Natural killer cell (primary cell): ENCODE results near the gene LZTR1. TPM values are rescaled to one million over a fixed set of nuclear protein-coding genes. Genes with fewer than 3 reads are reported as not detected.

ENCODE experiments used
- ATAC-seq, 3 donors: fragments of 150-1000 bp in 2 of 3; fragments of 200-7000 bp in 1 of 3; cut with Tn5 transposase; 1 replicate in 1 of 3; 2 replicates in 2 of 3; pipeline ENCODE4 v1.10.0; 2021; ENCODE audit warnings: mild to moderate bottlenecking in 2 of 3, moderate library complexity in 2 of 3
- DNase-seq, 2 donors: peaks; one replicate each; pipeline versions ENCODE4 v3.0.0 to v3.0.0-alpha.2; 2013 to 2021; ENCODE audit warnings: mixed read lengths in 1 of 2
- H3K27ac ChIP-seq: one replicate; pipeline ENCODE4 v1.5.1; 2013; ENCODE audit warnings: mild to moderate bottlenecking, low read length
- H3K27me3 ChIP-seq: one replicate; pipeline ENCODE4 v1.6.1; 2013; ENCODE audit warnings: low read length; ENCODE audit not compliant: control insufficient read depth, insufficient read depth
- H3K36me3 ChIP-seq: one replicate; pipeline ENCODE4 v1.6.1; 2013; ENCODE audit warnings: low read length; ENCODE audit not compliant: control insufficient read depth, insufficient read depth
- H3K4me1 ChIP-seq: one replicate; pipeline ENCODE4 v1.6.1; 2013; ENCODE audit warnings: low read length; ENCODE audit not compliant: control insufficient read depth, insufficient read depth
- H3K4me3 ChIP-seq: one replicate; pipeline ENCODE4 v1.5.1; 2013; ENCODE audit warnings: low read length
- H3K9me3 ChIP-seq: one replicate; pipeline ENCODE4 v1.6.1; 2013; ENCODE audit warnings: low read length; ENCODE audit not compliant: control insufficient read depth, insufficient read depth
- H3K27ac Mint-ChIP-seq, 2 donors: one replicate each; pipeline ENCODE4 v1.8.0; 2022; ENCODE audit warnings: mild to moderate bottlenecking in 2 of 2, mixed read lengths in 2 of 2, moderate library complexity in 1 of 2
- H3K27me3 Mint-ChIP-seq, 2 donors: one replicate each; pipeline ENCODE4 v1.8.0; 2022; ENCODE audit warnings: low read depth in 2 of 2, mixed read lengths in 2 of 2
- H3K36me3 Mint-ChIP-seq: one replicate; pipeline ENCODE4 v1.8.0; 2022; ENCODE audit warnings: mixed read lengths
- H3K4me1 Mint-ChIP-seq, 2 donors: one replicate each; pipeline ENCODE4 v1.8.0; 2022; ENCODE audit warnings: mixed read lengths in 2 of 2
- H3K4me3 Mint-ChIP-seq: one replicate; pipeline ENCODE4 v1.8.0; 2022; ENCODE audit warnings: mild to moderate bottlenecking, moderate library complexity, mixed read lengths
- H3K9me3 Mint-ChIP-seq, 2 donors: one replicate each; pipeline ENCODE4 v1.8.0; 2022; ENCODE audit warnings: mixed read lengths in 2 of 2
- WGBS: methylation state at CpG from one replicate; pipeline ENCODE4 v1.1.7; 2013; ENCODE audit warnings: missing lambda C conversion rate; ENCODE audit not compliant: insufficient coverage; 5-methylcytosine and 5-hydroxymethylcytosine counted together
- intact Hi-C: fragments of 100-400 bp; cut with micrococcal nuclease; formaldehyde crosslinking; loops from one replicate; pipeline ENCODE4 v1.14.2; 2022
- total RNA-seq, 4 donors: library from RNA; stranded (reverse); fragments of 120-200 nt in 1 of 4; gene quantifications; one replicate each; pipeline versions ENCODE4 v1.2.3 to v1.2.4, GENCODE V29; 2013 to 2022
- TF ChIP-seq, protein P1 (sequence below): fragments of 200-600 bp; IDR thresholded peaks from one replicate; pipeline ENCODE4 v1.8.0; 2022; ENCODE audit warnings: antibody characterized with exemption

The LZTR1 gene
- total RNA-seq, 3 donors from 2014 or later (not counting 1 experiment from before 2014, with no cell fraction given), result 71.9 to 85.0 (median 82.0) TPM

DNA sequence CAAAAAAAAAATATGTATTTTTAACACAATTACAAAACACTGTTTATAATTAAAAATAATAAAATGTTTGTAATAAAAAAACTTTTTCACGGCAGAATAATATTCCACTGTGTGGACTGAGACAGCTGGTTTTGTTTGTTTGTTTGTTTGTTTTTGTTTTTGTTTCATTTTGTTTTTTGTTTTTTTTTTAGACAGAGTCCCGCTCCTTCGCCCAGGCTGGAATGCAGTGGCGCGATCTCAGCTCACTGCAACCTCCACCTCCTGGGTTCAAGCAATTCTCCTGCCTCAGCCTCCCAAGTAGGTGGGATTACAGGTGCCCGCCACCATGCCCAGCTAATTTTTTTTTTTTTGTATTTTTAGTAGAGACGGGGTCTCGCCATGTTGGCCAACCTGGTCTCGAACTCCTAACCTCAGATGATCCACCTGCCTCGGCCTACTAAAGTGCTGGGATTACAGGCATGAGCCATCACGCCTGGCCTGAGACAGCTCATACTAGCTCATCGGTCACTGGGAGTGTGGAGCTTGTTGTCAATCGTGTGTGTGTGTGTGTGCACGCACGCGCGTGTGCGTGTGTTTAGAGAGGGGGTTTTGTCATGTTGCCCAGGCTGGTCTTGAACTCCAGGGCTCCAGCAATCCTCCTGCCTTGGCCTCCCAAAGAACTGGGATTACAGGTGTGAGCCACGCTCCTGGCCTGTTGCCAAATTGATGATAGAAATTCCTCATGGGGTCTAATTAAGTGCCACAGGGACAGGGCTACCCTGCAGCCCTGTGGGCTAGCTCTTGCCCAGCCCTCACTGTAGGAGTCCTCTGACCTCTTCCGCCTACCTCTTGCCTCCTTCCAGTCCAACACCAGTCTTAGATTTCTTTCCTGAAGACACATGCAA lies 22.3 kb upstream of the LZTR1 start:
- Mint-ChIP-seq H3K4me1 (peaks cover 13 to 24% of the 10 kb centered on the region in 2 donors), H3K27me3 (peaks cover 6 to 10% of the 10 kb centered on the region in 2 donors), H3K27ac (no peak overlapping the region), H3K9me3 (no peaks in the 10 kb centered on the region), H3K36me3 (no peaks in the 10 kb centered on the region), H3K4me3 (peak overlapping the region; percentile 37)
- DNase-seq (no peak), ATAC-seq (no peak)
- Histone ChIP-seq H3K27me3 (peaks cover 6% of the 10 kb centered on the region), H3K4me3 (no peak overlapping the region), H3K27ac (no peak overlapping the region), H3K9me3 (no peaks in the 10 kb centered on the region), H3K4me1 (peaks cover 30% of the 10 kb centered on the region), H3K36me3 (no peaks in the 10 kb centered on the region)
- TF ChIP-seq, protein P1, sequence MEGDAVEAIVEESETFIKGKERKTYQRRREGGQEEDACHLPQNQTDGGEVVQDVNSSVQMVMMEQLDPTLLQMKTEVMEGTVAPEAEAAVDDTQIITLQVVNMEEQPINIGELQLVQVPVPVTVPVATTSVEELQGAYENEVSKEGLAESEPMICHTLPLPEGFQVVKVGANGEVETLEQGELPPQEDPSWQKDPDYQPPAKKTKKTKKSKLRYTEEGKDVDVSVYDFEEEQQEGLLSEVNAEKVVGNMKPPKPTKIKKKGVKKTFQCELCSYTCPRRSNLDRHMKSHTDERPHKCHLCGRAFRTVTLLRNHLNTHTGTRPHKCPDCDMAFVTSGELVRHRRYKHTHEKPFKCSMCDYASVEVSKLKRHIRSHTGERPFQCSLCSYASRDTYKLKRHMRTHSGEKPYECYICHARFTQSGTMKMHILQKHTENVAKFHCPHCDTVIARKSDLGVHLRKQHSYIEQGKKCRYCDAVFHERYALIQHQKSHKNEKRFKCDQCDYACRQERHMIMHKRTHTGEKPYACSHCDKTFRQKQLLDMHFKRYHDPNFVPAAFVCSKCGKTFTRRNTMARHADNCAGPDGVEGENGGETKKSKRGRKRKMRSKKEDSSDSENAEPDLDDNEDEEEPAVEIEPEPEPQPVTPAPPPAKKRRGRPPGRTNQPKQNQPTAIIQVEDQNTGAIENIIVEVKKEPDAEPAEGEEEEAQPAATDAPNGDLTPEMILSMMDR, result no peak
- intact Hi-C loops, result loop anchor here (5.0 kb wide), 1 partner anchor 43 kb away; the partner anchor contains the start of gene CRKL
- 98% methylated on average over 17 of the region's 20 CpGs for WGBS

- TF ChIP-seq, protein P1, result no peak
- Histone ChIP-seq H3K9me3 (no peaks in the 10 kb centered on the region), H3K27me3 (peaks cover 9% of the 10 kb centered on the region), H3K4me3 (no peak overlapping the region), H3K27ac (no peak overlapping the region), H3K36me3 (no peaks in the 10 kb centered on the region), H3K4me1 (peaks cover 36% of the 10 kb centered on the region)
- 92% methylated on average over 1 of the region's 4 CpGs for WGBS
- DNase-seq, result no peak
- H3K27ac Mint-ChIP-seq, result no peak overlapping the region
- H3K4me1 Mint-ChIP-seq, result peaks cover 13 to 24% of the 10 kb centered on the region in 2 donors
- intact Hi-C loops, result loop anchor here (5.0 kb wide), 1 partner anchor 43 kb away; the partner anchor contains the start of gene CRKL
- no peaks in the 10 kb centered on the region for H3K36me3 Mint-ChIP-seq
- ATAC-seq, result no peak
- peaks cover 6 to 10% of the 10 kb centered on the region in 2 donors for H3K27me3 Mint-ChIP-seq
- no peaks in the 10 kb centered on the region for H3K9me3 Mint-ChIP-seq
- H3K4me3 Mint-ChIP-seq, result peak overlapping the region; percentile 19
Measured at GRCh38 chr22:20960609-20961008, 21.5 kb upstream of the LZTR1 start.

GRCh38 chr22:20962491-20962945 lies 19.6 kb upstream of the LZTR1 start:
- H3K27ac ChIP-seq, result no peak overlapping the region
- H3K4me1 ChIP-seq, result peaks cover 30% of the 10 kb centered on the region
- ATAC-seq, result no peak
- no peaks in the 10 kb centered on the region for H3K36me3 Mint-ChIP-seq
- TF ChIP-seq, protein P1, result no peak
- no peaks in the 10 kb centered on the region for H3K9me3 Mint-ChIP-seq
- H3K27ac Mint-ChIP-seq, result no peak overlapping the region
- H3K9me3 ChIP-seq, result no peaks in the 10 kb centered on the region
- H3K4me3 Mint-ChIP-seq, result no peak overlapping the region
- intact Hi-C loops, result loop anchor here (5.0 kb wide), 1 partner anchor 45 kb away; the partner anchor contains the start of gene CRKL
- peaks cover 9% of the 10 kb centered on the region for H3K27me3 ChIP-seq
- H3K4me3 ChIP-seq, result no peak overlapping the region
- peaks cover 13 to 21% of the 10 kb centered on the region in 2 donors for H3K4me1 Mint-ChIP-seq
- WGBS, result 90% methylated on average over 1 of the region's 6 CpGs
- no peaks in the 10 kb centered on the region for H3K36me3 ChIP-seq
- H3K27me3 Mint-ChIP-seq, result peaks cover 6 to 10% of the 10 kb centered on the region in 2 donors
- DNase-seq, result no peak
